NCI-H146 treated with DMSO at 0.1 percent for 48 hours (cell line): ENCODE measurements around the gene SKIDA1.

Experiments
- DNase-seq: peaks from one replicate; lab custom pipeline; 2025; ENCODE audit not compliant: unreplicated experiment; lab: John Stamatoyannopoulos, UW

SKIDA1 gene

DNA sequence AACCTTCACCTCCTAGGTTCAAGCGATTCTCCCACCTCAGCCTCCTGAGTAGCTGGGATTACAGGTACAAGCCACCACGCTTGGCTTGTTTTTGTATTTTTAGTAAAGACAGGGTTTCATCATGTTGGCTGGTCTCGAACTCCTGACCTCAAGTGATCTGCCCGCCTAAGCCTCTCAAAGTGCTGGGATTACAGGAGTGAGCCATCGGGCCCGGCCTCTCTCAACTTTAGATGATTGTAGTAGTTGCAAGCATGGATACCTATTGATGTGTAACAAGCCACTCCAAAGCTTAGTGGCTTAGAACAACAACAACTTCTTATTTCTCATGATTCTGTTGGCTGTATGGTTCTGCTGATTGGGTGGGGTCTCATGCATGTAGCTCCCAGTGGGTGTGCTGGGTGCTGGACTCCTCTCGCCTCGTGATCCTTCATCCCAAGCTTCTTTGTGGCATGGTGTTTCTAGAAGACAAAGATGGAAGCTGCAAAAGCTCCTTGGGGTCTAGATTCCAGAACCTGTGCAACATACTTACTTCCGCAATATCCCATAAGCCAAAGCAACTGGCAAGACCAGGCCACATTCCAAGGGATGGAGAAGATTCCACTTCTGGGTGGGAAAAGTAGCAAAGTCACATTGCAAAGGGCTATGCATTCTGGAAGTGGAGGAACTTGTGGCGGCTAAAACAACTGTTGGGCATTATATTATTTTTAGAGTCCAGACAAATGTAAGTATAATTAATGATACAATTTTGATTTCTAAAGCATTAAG lies 37.9 kb downstream of the SKIDA1 start:
- DNase-seq = no peak

DNA sequence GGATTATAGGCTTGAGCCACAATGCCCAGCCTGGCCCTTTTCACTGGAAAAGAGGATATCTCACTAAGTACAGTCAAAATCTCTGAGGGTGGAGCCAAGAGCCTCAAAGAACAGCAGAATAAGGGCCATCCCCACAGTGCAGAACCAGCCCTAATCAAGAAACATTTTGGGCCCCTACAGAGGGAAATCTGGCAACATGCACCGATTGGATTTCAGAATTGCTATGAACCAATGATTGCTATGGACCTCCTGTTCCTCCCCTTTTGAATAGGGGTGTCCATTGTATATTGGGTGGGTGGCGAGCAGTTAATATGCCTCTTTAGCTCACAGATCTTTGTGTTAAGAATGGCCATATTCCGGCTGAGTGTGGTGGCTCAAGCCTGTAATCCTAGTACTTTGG lies 42.7 kb downstream of the SKIDA1 start:
- no peak for DNase-seq

DNA sequence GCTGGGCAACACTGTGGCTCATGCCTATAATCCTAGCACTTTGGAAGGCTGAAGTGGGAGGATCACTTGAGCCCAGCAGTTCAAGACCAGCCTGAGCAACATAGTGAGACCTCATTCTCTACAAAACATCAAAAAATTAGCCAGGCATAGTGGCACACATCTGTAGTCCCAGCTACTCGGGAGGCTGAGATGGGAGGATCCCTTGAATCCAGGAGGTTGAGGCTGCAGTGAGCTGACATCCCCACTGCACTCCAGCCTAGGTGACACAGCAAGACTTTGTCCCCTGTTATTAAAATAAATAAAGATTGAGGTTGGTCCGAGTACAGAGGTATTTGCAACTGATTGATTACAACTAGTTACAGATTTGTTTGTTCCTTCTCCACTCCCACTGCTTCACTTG lies 44.1 kb downstream of the SKIDA1 start:
- DNase-seq = no peak

DNA sequence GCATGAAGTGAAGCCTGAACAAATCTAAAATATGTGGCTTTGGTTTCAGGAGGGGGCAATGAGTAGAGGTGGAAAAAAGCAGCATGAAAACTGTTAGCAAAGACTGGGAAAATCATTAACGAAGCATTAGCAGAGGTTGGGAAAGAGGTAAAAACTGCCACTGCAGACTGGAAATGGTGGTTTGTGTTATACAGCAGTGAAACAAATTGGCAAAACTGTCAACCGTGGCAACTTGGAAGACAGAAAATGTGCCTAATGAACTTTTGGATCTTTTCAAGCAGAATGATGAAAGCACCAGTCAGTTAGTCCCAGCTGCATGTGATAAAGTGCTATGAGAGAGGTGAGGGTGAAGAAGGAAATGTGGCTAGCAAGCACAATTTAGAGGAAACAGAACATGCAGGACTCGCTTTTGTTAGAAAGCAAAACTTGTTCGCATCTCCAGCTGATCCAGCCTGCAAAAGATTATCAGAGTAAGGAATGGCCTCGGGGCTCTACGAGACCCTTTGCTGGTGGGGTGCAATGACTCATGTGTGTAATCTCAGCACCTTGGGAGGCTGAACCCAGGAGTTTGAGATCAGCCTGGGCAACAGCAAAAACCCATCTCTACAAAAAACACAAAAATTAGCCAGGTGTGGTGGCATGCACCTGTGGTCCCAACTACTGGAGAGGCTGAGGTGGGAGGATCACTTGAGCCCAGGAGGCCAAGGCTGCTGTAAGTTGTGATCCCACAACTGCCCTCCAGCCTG lies 45.7 kb downstream of the SKIDA1 start:
- no peak for DNase-seq

DNA sequence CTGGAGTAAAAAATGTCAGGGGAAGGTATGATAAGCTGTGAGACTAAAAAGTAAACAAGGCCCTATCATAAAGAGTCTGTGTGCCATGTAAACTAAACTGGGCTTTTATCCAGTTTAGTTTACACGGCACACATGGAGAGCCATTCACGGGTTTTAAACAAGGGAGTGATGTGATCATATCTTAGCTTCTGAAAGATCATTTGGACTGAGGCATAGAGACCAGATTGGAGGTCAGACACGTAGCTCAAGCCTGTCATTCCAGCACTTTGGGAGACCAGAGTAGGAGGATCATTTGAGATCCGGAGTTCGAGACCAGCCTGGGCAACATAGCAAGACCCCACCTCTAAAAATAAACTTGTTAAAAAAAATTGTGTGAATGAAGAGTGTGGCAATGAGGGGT lies 50.1 kb downstream of the SKIDA1 start:
- no peak for DNase-seq

DNA sequence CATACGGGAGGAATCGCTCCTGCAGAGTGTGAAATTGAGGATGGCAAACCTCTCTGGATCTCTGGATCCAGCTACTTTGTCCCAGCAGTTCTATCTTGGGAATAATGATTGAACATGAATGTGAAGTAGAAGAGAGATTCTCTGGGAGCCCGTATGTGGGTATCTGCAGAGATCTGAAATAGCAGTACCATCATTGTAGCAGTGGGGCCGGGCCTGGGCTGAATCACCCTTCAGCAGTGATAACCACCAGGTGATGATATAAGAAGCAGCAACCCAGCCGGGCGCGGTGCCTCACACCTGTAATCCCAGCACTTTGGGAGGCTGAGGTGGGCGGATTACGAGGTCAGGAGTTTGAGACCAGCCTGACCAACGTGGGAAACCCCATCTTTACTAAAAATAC lies 51.9 kb downstream of the SKIDA1 start:
- no peak for DNase-seq

DNA sequence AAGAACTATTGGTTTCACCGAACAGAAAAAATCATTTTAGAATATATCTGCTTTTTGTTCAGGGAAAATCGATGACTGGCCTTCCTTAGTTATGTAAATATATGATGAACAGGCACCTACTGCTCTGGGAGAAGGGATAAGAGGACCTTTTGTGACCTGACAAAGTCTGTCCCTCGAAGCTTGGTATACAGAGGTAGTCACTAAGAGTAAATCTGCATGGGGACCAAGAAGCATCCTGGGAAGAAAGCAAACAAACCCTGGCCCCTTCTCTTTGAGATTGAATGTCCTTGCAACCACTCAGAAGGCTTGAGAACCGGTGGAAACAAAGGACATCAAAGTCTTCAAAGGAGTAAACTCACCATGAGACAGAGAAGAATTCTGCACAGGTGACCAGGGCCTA lies 52.3 kb downstream of the SKIDA1 start:
- peak; percentile 22 for DNase-seq

DNA sequence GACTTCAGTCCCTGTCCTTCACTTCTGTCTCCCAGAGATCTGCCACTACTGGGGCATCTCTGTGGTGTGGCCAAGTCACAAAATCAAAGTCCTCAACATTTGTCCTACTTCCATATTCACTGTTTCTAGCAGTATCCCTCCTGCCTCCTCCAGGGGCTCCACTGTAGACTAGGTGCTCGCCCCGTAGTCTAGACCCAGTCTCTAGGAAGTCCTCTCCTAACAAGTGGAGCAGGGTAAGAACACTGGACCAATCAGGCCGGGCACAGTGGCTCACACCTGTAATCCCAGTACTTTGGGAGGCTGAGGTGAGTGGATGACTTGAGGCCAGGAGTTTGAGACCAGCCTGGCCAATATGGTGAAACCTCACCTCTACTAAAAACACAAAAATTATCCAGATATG lies 57.4 kb downstream of the SKIDA1 start:
- DNase-seq = no peak

DNA sequence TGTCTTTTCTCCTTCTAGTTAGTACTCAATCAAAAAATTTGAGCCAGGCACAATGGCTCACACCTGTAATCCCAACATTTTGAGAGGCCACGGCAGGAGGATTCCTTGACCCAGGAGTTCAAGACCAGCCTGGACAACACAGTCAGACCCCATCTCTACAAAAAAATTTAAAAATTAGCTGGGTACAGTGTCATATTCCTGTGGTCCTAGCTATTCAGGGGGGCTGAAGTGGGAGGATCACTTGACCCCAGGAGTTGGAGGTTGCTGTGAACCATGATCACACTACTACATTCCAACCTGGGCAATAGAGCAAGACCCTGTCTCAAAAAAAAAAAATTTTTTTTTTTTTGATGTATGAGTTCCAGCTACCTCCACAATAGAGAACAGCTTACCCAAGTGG lies 57.8 kb downstream of the SKIDA1 start:
- DNase-seq = no peak

DNA sequence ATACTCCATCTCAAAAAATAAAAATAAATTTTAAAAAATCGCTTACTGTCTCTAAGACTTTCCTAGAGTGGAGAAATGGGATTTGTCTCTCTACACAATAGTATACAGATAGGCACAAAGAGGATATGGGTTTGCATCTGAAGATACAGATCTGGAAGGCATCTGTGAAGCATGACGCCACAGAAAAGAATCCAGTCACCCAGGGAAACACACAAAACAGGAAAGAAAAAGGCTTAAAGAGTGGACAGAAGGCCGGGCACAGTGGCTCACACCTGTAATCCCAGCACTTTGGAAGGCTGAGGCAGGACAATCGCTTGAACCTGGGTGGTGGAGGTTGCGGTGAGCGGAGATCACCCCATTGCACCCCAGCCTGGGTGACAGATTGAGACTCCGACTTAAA lies 61.3 kb downstream of the SKIDA1 start:
- DNase-seq = no peak
